Myocyte (in vitro differentiated cells): ENCODE data around the gene CEP68. TPM values are rescaled to one million over a fixed set of nuclear protein-coding genes. Genes with fewer than 3 reads are reported as not detected.
A peak's percentile ranks its signal among the peaks of the same experiment; 100 is the strongest.

Experiments used
- DNase-seq: peaks from one replicate; pipeline ENCODE4 v3.0.0-alpha.2; 2012; ENCODE audit warnings: low read depth
- total RNA-seq: library from RNA; depleted of rRNA; stranded (reverse); fragments of >200 nt; gene quantifications from 2 replicates; pipeline ENCODE4 v1.2.3, GENCODE V29; 2014

Gene CEP68
- total RNA-seq, 1 donor from 2014 or later: 25.0 TPM

DNA sequence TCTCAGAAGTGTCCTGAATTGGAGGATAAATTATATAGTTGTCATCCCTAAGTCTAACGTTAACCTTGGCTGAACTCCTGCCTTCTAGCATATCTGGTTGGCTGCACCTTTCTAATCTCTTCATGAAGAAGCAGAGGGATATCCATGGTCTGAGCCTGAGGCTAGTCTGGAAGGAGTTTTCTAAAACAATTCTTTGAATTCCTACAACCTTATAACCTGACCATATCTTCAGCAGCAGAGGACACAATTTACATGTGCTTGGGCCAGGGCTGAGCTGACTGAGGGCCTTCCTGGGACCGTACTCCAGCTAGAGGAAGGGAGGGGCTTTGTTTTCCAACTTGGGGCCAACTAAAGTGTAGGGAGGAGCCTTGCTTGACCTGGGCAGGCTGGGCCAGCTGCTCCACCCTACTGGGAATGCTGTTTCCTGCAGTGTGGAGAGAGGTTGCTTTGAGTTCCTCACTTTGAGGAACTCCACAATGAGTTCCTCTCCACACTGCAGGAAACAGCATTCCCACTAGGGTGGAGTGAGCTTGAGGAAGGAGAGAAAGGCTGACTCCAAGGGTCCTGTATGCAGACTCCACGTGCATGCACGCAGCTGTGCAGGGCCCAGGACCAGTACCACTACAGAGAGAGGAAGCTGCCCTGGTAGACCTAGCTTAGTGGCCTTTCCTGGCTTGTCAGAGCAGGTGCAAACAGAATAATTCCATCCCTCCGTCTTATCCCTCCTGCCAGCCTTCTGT, 19.6 kb downstream of the CEP68 start:
- no peak for DNase-seq

DNA sequence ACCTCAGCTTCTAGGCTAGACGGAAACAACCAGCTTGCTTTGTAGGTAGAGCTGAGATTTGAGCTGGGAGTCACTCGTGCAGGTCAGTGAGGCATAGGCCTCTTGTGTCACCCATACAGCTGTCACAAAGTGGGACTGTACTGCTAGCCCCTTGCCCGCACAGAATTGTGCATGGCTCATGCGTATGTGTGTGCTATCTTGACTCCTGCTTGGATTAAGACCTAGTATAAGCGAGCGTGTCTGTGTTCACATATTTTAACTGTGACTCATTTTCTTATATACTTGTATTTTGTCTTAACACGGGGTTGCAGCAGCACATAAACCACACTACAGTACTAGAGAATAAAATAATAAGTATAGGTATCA, 20.1 kb downstream of the CEP68 start:
- peak; percentile 33 for DNase-seq

DNA sequence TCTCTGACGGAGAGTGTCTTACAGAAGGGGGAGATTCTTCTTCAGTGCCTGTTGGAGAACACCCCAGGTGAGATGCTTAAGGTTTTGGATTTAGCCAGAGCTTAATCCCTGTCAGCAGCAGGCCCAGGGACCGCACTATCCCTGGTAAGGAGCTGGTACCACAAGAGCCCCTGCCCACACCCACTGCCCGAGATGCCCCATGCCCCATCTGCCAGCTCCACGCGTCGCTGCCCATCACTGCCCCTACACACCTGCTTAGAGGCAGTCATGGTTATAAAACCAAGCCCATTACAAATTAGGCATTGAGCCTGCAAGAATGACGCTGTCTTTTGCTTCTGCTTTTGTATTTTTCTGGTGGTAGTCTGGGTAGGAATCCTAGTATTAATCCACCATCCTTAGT, 21.7 kb downstream of the CEP68 start:
- DNase-seq: no peak

DNA sequence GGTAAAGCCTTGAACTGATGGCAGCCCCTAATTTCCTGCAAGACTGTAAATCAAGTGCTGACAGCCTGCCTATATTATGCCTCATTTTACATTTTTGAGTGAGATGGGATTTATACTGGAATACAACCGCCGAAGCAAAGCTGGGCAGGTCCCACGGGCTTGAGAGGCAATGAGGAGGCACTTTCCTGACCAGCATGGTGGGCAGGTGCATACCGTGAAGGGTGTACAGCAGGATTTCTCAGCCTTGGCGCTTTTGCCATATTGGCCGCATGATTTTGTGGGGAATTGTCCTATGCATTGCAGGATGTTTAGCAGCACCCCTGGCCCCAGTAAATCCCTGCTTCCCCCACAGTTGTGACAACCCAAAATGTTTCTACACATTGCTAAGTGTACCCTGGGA, 22.8 kb downstream of the CEP68 start:
- no peak for DNase-seq

DNA sequence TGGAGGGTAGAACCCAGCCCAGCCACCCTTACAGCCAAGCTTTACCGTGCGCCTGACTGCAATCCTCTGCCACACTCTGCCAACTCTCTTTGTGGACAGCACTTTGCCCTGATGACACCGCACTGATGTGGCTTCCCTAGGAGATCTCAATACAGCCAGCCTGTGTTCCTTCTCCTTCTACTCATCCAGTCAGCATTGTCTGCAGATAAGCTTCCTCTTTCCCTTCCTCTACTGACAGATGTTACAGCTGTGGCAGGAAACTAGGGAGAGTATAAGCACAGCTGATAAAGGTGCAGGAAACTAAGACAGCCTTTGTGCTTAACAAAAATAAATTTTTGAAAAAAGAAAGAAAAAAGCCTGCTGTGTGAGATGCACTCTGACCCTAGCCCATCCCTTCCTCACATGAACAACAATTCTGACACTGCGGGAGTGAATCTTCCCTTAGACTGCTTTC, 25.0 kb downstream of the CEP68 start:
- DNase-seq: no peak

DNA sequence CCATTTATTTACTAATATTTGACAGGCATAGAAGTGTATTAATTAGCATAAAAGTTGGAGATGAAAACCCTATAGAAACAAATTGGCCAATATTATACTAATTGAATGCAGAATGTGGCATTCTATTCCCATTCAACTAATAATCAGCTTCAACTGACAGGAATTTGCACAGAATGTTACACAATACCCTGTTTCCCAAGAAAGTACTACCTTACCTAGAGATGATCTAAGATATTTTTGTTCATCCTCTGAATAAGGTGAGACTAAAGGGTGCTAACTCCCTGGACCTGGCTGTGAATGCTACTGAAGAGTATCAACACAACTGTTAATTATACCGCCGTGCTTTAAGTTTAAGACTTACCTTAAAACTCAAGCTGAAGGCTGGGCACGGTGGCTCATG, 28.9 kb downstream of the CEP68 start:
- DNase-seq: no peak

DNA sequence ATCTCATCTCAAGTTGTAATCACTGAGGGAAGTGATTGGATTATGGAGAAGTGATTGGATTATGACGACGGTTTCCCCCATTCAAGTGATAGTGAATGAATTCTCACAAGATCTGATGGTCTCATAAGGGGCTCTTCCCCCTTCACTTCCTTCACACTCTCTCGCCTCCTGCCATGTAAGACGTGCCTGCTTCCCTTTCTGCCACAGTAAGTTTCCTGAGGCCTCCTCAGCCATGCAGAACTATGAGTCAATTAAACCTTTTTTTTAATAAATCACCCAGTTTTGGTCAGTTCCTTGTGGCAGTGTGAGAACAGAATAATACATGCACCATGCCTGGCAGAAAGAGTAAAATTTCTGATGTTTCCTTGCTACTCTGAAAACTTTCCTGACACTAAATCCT, 36.6 kb downstream of the CEP68 start:
- no peak for DNase-seq

DNA sequence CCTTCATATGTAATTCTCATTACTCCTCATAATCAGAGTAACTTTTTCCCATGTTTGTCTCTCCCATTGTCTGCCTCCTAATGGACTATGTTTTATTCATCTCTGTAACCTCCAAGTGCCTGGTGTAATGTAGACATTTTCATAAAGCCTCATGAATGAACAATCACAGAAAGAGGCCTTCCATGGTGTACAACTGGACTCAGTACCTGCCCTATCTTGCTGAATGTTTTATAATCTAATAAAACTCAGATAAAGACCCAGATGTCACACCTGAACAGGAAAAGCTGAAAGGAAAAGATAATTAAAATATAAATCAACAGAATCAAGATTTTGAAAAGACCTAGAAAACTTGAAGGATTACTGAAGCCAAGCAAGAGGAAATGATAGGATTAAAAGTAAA, 37.0 kb downstream of the CEP68 start:
- no peak for DNase-seq

DNA sequence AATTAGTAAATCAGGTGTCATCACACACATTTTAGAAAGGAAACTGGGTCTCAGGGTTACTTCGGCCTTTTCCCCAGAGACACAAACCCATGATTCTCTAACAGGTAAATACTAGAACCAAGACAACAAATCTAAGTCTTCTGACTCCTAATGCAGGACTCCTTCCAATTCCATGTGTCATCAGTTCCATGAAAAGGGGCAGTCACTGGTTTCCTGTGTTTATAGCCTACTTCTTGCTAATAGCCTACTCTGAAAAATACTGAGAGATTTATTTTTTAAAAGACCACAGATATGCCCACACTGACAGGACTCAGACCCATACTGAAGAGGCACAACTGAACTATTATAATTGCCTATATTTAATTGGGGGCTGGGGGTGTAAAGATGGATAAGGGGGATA, 40.7 kb downstream of the CEP68 start:
- no peak for DNase-seq

DNA sequence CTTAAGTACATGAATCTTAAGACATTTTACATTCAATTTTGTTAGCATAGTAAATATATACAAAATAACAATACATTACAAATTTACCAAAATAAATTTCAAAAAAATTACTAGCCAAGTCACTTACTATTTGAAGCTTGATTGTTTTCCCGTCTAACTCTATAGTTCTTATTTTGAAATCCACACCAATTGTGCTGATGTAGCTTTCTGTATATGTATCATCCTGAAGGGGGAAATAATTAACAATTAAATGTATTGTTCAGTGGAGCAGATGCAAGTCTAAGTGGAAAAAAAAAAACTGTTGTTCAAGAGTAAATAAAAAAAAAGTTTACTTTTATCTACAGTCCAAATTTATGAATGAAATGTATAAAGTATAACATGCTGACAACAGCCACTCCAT, 41.6 kb downstream of the CEP68 start:
- DNase-seq: no peak

DNA sequence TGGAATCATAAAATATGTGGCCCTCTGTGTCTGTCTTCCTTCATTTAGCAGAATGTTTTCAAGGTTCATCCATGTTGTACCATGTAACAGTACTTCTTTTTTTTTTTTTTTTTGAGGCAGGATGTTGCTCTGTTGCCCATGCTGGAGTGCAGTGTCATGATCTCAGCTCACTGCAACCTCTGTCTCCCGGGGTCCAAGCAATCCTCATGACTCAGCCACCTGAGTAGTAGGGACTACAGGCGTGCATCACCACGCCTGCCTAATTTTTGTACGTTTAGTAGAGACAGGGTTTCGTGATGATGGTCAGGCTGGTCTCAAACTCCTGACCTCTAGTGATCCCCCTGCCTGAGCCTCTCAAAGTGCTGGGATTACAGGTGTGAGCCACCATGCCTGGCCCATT, 42.5 kb downstream of the CEP68 start:
- no peak for DNase-seq

DNA sequence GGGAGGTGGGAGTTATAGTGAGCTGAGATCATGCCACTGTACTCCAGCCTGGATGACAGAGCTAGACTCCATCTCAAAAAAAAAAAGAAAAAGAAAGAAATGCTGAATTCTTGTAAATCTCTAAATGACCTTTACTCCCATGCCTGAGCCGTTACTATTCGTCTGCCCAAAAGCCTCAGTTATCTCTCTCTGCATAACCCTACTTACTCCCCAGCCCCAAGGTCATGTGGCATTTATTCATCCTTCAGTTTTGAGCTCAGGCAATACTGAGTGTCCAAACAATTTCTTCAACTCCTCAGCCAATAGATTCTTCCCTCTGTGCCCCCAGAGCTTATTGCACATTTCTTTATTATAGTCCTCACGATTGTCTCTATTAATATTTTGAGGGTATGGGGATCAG, 44.9 kb downstream of the CEP68 start:
- no peak for DNase-seq

DNA sequence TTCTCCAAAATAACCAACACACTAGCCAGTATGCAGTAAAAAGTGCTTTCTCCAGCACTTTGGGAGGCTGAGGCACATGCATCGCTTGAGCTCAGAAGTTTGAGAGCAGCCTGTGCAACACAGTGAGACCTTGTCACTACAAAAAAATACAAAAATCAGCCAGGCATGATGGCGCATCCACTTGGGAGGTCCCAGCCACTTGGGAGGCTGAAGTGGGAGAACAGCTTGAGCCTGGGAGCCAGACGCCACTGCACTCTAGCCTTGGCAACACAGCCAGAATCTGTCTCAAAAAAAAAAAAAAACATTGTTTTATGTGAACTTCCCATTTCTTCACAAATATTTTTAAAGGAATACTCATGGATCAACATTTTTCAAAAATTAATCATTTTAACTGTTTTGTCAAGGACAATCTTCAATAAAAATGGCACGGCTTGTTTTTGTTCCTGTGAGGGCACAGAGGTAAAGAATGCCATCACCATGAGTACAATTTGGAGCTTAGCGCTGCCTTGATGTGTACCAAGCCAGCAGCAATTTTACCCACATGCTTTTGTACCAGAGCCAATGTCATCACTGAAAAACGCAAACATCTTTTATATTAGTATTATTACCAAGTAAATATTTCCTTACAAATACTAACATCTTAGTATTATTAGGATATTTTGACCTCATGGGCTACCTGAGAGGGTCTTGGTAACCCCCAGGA, 46.9 kb downstream of the CEP68 start:
- no peak for DNase-seq

DNA sequence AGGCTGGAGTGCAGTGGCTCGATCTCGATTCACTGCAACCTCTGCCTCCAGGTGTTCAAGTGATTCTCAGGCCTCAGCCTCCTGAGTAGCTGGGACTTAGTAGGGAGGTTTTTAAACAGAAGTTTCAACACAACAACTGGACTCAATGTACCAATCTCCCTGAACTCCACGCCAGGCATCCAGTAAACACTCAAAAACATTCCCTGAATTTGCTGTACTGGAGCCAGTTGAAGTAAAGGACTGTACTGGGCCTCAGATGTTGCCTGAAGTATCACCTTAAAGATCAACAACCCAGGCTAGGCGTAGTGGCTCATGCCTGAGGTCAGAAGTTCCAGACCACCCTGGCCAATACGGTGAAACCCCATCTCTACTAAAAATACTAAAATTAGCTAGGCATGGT, 51.3 kb downstream of the CEP68 start:
- no peak for DNase-seq

DNA sequence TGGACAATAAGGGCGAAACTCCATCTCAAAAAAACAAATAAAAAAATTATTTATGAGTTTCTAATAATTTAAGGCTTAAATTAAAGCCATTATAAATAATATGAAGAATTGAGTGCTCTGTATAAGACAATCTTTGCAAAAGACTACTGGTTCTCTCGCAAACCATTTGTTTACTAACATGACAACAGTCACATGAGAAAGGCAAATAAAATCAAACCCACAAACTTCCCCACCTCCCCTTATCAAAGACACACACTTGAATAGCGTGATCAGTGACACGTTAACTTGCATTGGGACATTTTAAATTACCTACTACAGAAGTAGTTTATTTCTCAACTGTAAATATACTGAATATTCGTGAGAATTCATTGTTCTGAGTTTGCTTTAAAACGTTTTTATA, 52.6 kb downstream of the CEP68 start:
- DNase-seq: no peak

DNA sequence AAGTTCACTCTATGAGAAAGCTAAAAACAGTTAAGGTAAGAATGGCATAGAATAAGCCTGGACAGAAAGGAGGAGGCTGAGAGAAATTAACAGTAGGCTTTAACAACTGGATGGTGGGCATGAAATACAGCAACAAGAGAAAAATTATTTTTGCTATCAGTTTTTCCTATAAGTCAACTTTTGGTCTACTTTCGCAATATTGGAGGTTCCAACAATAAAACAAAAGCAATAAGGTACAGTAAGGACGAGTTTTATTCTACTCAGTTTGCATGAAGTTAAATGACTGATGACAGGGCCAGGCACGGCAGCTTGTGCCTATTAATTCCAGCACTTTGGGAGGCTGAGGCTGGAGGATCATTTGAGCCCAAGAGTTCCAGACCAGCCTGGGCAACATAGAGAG, 56.4 kb downstream of the CEP68 start:
- no peak for DNase-seq

DNA sequence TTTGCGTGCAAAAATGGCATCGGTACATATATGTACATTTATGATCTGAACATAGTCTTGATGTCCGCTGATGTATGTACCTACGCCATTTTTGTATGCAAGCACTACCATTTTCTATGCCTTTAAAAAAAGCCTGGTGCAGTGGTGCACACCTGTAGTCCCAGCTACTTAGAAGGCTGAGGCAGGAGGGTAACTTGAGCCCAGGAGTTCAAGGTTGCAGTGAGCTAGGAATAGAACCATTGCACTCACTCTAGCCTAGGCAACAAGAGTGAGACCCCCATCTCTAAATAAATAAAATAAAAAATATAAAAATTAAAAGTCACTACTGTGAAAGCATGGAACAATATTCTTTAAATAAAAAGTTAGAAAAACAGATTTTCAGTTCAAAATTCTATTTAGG, 57.0 kb downstream of the CEP68 start:
- DNase-seq: no peak

DNA sequence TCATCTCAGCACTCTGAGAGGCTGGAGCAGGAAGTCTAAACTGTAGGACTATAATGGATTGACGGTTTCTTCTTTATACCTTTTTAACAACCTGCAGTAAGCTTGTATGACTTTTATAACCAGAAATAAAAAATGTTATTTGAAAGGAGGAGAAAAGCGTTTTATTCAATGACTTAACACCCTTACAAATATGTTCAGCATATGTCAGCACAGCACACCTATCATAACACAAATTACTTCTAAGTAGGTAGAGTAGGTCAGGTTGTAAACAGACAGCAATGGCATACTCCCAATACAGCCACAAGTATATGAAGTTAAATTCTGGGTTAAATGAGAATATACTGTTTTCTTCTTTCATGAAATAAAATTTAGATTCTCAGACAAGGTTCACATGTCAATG, 57.6 kb downstream of the CEP68 start:
- DNase-seq: no peak

DNA sequence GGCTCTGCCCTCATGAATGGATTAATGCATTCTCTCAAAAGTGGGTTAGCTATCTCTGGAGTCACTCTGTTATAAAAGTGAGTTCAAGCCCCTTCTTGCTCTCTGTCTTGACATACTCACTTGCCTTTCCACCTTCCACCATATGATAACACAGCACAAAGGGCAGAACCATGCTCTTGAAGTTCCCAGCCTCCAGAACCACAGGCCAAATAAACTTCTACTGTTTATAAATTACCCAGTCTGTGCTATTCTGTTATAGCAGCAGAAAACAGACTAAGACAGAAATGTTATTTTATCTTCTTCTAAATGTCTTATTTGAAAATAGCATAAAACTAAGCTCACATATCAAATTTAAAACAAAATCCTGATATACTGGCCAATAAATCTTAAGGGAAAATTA, 58.7 kb downstream of the CEP68 start:
- no peak for DNase-seq

DNA sequence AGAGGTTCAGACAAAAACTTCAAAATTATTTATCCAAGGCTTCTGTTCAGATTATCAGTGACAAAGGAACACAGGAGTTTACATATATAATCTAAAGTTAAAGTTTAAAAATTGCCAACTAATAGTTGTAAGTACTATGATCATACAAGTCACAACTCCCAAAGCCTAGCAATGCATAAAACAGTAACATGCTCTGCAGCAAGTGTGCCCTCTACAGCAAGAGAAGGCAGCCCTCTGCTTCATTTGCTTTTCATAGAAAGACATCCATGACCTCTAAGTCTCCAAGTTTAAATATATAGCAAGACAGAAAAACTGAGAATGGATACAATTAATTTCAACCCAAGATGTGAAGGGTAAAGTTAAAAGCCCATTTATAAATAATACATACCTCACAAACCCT, 60.4 kb downstream of the CEP68 start:
- no peak for DNase-seq

DNA sequence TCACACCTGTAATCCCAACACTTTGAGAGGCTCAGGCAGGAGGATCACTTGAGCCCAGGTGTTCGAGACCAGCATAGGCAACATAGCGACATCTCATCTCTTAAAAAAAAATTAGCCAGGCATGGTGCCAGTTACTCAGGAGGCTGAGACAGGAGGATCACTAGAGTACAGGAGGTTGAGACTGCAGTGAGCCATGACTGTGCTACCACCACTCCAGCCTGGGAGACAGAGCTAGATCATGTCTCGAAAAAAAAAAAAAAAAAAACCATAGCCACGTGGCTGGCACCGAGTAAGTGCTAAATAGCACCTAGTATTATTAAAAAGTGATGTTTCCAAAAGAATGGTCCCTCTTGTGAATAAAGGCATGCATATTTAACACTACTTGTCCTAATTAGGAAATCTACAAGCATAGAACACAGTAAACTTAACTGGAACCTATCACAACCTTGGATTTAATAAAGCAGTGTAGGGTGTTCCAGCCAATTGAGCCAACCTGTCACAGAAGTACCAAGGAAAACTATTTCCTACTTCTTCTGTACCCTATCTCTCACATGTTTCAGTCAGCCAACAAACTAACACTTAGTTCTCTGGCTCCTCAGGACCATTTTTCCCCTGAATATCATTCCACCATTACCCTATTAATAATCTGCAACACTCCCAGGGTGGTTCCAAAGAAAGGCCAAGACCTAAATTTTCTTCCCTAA, 64.9 kb downstream of the CEP68 start:
- no peak for DNase-seq

DNA sequence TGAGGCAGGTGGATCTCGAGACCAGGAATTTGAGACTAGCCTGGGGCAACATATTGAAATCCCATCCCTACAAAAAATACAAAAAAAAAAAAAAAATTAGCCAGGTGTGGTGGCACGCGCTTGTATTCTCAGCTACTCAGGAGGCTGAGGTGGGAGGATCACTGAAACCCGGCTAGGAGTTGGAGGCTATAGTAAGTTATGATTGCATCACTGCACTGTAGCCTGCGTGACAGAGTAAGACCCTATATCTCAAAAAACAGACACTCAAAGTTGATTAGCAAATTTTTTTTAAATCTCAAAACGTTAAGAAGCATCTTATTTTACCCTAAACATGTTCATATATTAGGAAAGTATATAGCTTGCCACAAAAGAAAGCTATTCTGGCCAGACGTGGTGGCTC, 66.1 kb downstream of the CEP68 start:
- DNase-seq: no peak

DNA sequence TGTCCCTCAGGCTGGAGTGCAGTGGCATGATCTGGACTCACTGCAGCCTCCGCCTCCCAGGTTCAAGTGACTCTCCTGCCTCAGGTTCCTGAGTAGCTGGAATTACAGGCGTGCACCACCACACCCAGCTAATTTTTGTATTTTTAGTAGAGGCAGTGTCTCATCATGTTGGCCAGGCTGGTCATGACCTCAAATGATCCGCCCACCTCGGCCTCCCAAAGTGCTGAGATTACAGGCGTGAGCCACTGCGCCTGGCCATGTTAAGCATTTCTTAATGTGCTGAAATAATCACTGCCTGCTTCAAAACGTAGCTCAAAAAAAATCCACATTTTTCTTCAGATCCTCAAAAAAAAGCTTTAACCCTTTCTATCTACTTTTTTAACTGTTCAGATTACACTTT, 69.2 kb downstream of the CEP68 start:
- peak; percentile 27 for DNase-seq
